ENCODE data around the gene CA14. TPM values are rescaled to one million over a fixed set of nuclear protein-coding genes. Genes with fewer than 3 reads are reported as not detected.
A peak's percentile ranks its signal among the peaks of the same experiment; 100 is the strongest.

Gene CA14
- total RNA-seq, 1 experiment from 2014 or later, result 42.0 TPM

DNA sequence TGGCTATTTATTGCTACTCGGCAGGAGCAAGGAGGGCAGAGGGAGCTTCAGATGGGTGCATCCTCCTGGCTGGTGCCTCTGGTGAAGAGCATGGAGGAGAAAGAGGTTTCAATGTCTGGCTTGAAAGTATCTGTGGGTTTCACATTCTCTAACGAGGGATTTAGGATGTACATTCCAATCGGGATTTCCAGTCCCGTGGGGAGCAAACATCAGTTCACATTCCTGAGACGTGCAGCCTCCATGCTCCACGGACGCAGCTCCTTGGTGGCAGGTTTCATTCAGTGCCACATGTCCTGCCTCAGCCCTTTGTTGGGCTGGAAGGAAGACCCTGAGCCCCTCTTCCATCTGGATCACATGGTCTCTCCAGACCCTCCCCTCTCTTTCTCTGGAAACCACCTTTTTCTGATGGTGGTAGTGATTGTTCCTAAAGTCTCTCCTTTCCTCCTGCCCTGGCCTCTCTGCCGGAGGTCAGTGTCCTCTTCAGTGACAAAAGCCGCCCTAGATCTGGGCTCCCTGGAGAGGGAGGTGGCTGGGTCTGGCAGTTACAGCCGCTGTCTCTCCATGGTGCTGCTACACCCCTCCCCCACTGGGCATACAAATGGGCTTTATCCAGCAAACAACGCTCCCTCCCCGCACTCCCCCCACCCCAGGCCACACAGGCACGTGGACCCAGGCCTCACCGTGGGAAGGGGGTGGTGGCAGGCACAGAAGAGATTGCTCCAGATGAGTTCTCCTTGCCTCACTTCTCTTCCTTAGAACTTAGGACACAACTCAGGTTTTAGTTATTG, 826 bp upstream of the CA14 start:
- Histone ChIP-seq H2BK12ac (ENCODE audit: insufficient read length, low read depth, low read length) (no peak overlapping the region), H2AFZ (ENCODE audit: low read length) (no peak overlapping the region), H4K5ac (ENCODE audit: insufficient read length, low read depth, low read length) (no peak overlapping the region), H3K23me2 (ENCODE audit: insufficient read length, low read depth, low read length, poor library complexity, severe bottlenecking) (peaks cover 41% of the 10 kb centered on the region), H3K79me2 (ENCODE audit: insufficient read depth, low read length) (no peaks in the 10 kb centered on the region; the same call in 1 of the 2 replicates), H3K14ac (ENCODE audit: insufficient read depth, low read length) (peak overlapping the region; percentile 72), H3K27me3 (ENCODE audit: insufficient read depth, low read length) (no peaks in the 10 kb centered on the region), H3T11ph (ENCODE audit: low read length) (no peak overlapping the region), H3K4me1 (ENCODE audit: insufficient read depth, low read length) (peaks cover 8% of the 10 kb centered on the region; the same call in 1 of the 2 replicates), H2AK5ac (ENCODE audit: insufficient read length, low read length) (no peak overlapping the region), H2BK5ac (ENCODE audit: insufficient read length, low read length) (no peak overlapping the region), H3K4me2 (ENCODE audit: insufficient read depth, insufficient read length, low read length) (peak overlapping the region; percentile 79), H3K18ac (ENCODE audit: insufficient read length, low read depth, low read length) (peak overlapping the region; percentile 69), H3K9ac (ENCODE audit: extremely low read depth, insufficient read length, low read length) (peak overlapping the region; percentile 63), H4K8ac (replicated peaks; ENCODE audit: insufficient read length, low read depth, low read length) (no peak overlapping the region), H3K23ac (ENCODE audit: insufficient read length, low read depth, low read length) (no peak overlapping the region), H4K91ac (ENCODE audit: insufficient read length, low read depth, low read length) (no peak overlapping the region), H3K56ac (ENCODE audit: insufficient read length, low read depth, low read length) (no peak overlapping the region), H4K20me1 (ENCODE audit: control insufficient read depth, insufficient read depth, insufficient read length) (no peaks in the 10 kb centered on the region), H3K9me3 (ENCODE audit: control insufficient read depth, low read depth, low read length) (no peaks in the 10 kb centered on the region), H3K4ac (ENCODE audit: low read depth, low read length) (no peak overlapping the region; the same call in 1 of the 2 replicates), H2BK20ac (ENCODE audit: low read depth, low read length, poor library complexity, severe bottlenecking) (no peak overlapping the region), H2BK15ac (ENCODE audit: low read depth, low read length) (no peak overlapping the region), H2BK120ac (ENCODE audit: low read depth, low read length, poor library complexity, severe bottlenecking) (peak overlapping the region; percentile 7), H3K27ac (ENCODE audit: insufficient read length, low read depth, low read length) (peak overlapping the region; percentile 11), H3K79me1 (ENCODE audit: insufficient read depth, low read depth, low read length, poor library complexity, severe bottlenecking) (no peaks in the 10 kb centered on the region)
- peaks cover 10 to 14% (median 10%) of the 10 kb centered on the region in 3 experiments for H3K36me3 Mint-ChIP-seq (ENCODE audit: insufficient read depth in 1 of 3, low read depth in 3 of 3)
- H3K4me1 Mint-ChIP-seq, result peaks cover 45 to 53% of the 10 kb centered on the region in 2 experiments
- WGBS (ENCODE audit: extremely low coverage, insufficient read length, low lambda C conversion rate), result no CpG with 5 or more reads among the region's 14 CpGs
- H3K27ac Mint-ChIP-seq, result peak overlapping the region; percentile 99 to 100 (median 99)
- H3K9me3 Mint-ChIP-seq, result no peaks in the 10 kb centered on the region; a peak in 1 of 5 replicates
- H3K27me3 Mint-ChIP-seq (ENCODE audit: low read depth), result no peaks in the 10 kb centered on the region
- TF ChIP-seq, protein P1, sequence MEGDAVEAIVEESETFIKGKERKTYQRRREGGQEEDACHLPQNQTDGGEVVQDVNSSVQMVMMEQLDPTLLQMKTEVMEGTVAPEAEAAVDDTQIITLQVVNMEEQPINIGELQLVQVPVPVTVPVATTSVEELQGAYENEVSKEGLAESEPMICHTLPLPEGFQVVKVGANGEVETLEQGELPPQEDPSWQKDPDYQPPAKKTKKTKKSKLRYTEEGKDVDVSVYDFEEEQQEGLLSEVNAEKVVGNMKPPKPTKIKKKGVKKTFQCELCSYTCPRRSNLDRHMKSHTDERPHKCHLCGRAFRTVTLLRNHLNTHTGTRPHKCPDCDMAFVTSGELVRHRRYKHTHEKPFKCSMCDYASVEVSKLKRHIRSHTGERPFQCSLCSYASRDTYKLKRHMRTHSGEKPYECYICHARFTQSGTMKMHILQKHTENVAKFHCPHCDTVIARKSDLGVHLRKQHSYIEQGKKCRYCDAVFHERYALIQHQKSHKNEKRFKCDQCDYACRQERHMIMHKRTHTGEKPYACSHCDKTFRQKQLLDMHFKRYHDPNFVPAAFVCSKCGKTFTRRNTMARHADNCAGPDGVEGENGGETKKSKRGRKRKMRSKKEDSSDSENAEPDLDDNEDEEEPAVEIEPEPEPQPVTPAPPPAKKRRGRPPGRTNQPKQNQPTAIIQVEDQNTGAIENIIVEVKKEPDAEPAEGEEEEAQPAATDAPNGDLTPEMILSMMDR (conservative IDR thresholded peaks at IDR 0.05), result no peak
- peak overlapping the region; percentile 80 to 93 for H3K4me3 Mint-ChIP-seq
- peak; percentile 61 for DNase-seq

All from H9 (cell line).